Hematopoietic multipotent progenitor cell treated with erythropoietin and hydrocortisone succinate and interleukin-3 and kit ligand, for 8 days (in vitro differentiated cells): ENCODE measurements around the gene HOXC13.

Experiments
- DNase-seq: peaks from one replicate; pipeline ENCODE4 v3.0.0-alpha.2; 2015

HOXC13 gene, protein sequence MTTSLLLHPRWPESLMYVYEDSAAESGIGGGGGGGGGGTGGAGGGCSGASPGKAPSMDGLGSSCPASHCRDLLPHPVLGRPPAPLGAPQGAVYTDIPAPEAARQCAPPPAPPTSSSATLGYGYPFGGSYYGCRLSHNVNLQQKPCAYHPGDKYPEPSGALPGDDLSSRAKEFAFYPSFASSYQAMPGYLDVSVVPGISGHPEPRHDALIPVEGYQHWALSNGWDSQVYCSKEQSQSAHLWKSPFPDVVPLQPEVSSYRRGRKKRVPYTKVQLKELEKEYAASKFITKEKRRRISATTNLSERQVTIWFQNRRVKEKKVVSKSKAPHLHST

DNA sequence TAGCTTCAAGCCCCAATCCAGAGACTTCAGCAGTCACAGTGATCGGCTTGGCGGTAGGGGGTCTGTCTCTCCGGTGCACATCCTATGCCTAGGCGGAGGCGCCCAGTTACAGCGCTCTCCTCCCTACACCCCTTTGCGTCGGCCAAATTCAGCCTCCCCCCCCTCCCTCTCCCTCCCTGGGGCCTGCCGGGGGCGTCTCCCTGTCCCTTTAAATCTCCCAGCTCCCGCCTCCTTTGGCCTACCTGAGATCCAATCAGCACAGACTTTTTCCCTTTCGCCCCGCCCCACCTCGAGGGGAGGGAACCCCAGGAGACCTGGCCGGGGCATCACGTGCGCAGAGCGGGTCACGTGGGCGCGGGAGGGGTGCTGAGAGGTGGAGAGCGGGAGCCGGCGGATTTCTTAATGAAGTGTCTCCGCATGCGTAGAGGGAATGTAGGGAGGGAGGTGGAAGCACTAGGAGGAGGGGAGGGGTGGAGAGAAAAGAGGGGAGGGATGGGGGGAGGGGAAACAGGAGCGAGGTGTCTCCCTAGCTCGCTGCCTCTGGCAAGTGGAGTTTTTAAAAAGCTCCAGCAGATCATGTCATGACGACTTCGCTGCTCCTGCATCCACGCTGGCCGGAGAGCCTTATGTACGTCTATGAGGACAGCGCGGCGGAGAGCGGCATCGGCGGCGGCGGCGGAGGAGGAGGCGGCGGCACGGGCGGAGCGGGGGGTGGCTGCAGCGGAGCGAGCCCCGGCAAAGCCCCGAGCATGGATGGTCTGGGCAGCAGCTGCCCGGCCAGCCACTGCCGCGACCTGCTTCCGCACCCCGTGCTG lies at the start of gene HOXC13:
TSS of gene HOXC13 (plus strand) at position 506 of the 815 bp plus-strand sequence. CDS start at position 582, 76 bp downstream.
- peak; percentile 45 for DNase-seq

DNA sequence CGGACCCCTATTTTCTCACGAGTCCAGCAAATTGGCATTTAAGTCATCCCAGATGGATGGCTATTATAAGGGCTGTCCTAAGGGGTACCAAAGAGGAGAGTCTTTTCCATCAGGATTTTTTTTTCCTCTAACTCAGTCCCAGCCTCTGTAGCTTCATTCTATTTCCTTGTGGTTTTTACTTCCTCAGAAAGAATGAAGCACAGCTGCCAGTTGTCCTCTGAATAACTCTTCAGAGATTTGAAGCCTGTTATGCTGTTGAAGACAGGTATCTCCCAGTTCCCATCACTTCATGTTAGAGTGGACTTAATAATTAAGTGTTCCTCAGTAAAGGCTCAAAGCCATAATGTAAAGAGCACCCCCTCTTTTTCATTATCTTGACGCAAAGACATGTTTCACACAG lies 48.5 kb upstream of the HOXC13 start:
- DNase-seq: no peak

DNA sequence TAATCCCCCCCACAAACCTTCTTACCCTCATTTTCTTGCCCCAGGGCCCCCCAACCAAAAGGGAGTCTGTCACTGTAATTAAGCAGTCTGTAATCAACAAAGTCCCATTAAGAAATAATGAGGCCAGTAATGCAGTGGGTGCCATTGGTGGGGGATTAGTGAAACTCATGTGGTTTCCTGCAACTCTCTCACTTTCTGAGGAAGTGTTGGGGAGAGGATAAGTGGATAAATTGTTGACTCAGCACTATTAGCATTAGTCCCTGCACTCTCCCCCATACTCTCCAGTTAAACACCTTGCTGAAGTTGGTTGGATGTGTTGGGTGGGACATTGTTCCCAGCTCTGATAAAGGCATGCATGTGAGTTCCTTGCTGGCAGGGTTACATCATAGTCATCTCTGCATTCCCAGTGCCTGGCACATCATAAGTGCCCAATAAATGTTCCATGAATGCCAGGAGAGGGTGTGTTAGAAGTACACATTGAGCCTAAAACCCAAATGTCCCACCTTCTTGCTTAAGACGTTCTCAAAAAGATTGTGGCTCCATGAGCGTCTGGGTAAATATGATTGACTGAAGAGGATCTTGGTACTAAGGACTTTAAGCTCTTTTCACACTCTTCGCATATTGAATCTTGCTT lies 45.8 kb upstream of the HOXC13 start:
- no peak for DNase-seq

DNA sequence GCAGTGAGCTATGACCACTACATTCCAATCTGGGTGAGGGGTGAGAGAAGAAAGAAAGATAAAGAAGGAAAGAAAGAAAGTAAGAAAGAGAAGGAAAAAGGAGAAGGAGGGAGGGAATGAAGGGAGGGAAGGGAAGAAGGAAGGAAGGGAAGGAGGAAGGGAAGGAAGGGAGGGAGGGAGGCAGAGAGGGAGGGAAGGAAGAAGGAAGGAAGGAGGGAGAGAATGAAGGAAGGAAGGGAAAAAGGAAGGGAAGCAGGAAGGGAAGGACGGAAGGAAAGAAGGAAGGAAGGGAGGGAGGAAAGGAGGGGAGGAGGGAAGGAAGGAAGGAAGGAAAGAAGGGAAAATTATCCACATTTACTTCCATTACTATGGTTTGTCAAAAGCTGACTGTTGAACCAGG lies 39.4 kb upstream of the HOXC13 start:
- DNase-seq: no peak

DNA sequence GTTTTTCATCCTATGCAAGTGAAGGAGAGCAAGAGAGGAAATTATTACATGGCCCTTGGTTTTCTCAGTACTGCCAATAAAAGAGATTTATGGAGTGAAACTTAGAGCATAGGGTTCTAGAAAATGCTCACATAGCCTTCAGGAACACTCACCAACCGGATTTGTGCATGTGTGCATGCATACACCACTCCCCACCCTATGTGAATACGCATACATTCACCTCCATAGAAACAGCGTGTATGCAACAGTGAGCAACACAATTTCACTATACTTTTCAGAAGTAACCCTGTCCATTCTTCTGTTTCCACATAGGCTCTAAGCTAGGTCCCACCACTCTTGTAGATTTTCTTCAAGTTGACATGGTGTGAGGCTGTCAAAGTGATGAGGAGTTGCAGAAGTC lies 31.5 kb upstream of the HOXC13 start:
- no peak for DNase-seq

DNA sequence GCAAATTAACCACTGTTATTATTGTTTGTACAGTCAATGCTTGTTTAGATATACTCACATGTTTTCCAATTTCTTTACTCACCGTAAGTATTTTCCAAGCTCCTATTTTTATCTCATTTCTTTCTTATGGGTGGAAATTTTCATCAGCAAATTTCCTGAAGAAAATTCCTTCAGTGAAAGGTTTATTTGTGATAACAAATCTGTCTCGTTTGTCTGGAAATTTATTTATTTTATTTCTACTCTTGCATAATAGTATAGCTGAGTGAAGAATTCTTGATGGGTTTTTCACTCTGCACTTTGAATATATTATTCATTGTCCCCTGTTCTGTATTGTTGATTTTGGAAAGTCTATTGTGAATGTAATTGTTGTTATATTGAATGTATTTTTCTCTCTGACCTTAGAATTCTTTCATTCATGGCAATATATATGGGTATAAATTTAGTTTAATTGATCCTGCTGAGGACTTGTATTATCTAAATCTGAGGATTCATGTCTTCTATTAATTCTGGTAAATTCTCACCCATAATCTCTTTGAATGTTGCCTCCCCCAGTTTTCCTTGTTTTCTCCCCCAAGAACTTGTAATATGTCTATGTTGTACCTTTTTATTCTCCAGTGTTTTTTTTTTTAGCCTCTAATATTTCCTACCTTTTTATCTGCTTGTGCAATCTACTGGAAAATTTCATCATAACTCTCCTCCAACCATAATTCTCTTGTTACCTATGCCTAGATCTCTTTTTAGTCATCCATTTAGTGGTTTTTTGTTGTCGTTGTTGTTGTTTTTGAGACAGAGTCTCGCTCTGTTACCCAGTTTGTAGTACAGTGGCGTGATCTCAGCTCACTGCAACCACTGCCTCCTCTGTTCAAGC lies 21.6 kb upstream of the HOXC13 start:
- no peak for DNase-seq

DNA sequence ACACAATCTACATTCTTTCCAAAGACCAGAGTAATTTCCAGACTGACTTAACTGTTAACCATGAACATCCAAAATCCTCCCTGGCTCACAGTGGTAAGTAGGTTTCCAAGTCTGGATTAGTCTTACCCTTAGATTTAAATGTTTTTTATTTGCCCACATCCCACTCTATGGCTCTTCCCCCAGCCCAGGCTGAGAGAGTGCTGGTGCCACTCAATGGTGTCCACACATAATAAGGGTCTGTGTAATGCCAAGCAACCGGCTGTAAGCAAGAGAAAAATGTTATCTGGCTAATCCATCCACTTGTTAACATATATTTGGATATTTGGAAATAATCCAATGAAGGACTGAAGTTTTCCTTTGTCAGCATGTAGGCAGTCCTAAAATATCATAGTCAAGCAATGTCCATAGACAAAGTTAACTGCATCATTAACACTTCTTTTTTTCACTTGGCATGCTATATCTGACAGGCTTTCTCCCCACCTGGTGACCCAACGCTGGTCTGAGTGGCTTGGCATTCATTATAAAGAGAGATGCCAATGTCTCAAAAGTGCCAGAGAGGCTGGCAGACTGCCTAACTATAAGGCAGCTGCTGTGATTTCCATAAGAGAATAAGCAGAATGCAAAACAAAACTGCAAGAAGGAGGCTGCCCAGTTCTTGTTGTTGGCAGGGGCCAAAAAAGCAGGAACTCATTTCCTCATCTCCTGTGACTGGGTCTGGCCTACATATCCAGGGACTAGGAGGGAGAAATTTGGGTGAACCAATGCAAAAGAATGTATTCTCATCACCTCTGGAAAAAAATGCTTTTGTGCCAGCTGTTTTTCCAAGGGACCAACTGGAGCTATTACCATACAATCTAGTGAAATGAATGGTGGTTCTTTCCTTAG lies 13.9 kb upstream of the HOXC13 start:
- DNase-seq: no peak

DNA sequence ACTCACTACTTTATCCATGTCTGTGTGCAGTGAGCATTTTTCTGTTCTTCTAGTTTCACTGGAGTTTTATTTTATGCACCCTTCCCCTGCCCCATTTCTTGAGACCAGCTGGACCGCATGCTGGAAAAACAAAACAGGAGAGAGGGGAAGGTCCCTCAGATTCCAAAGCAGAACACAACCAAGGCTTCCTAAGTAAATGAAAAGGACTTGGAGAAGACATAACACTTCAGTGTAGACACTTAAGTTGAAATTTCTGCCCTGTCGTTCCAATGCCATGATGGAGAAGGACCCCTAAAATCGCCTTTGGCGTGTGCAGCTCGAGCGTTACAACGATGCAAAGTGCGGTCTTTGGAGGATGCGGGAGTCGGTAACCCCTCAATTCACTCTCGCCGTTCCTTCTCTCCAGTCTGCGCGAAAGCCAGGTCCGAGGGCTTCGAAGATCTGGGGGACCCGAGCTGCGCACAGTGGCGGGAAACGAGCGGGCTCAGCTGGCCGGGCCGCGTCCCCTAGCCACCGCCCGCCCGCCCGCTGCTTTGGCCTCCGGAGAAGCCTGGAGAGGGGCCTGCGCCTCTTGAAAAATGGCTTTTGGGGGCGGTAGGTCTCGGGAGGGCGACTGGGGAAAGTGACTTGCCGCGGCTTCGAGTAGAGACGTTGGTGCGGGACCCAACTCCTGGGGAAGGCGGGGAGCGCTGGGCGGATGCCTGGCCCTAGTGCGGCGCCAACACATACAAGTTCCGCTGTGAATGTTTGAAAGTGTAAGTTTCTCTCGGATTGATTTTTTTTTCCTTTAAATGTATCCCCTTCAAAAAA lies 11.2 kb upstream of the HOXC13 start:
- no peak for DNase-seq

DNA sequence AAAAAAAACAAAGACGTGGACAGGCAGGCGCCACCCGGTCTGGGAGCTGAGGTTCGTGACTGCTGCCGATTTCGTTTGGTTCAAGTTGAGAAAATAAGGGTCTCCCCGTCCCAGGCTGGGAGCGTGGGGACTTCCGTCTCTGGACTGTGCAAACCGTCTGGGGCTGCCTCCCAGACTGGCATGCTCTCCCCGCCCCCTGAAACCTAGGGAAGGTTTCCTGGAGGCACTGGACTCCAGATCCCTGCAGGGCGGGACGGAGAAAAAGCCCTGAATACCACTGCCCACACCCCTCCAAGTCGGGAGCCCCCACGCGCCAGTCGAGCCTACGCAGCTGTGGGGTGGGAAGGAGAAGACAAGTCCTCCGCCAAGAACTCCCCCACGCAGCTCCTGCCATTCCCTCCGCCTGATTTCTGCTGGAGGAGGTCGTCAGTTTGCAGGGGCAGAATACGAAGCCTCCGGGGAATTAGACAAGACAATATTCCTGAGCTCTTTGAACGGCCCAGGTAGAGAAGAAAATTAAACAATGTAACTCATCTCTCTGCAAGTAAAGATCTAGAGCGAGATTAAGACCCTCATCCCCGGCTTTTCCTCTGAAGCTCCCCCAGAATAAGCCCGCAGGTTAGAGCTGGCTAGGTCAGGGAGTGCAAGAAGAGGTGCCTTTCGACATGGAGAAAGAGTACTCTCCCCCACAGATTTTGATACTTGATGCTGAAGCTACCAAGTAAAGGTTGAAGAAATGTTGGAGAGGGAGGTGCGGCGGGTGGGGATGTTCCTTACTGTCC lies 10.4 kb upstream of the HOXC13 start:
- no peak for DNase-seq

DNA sequence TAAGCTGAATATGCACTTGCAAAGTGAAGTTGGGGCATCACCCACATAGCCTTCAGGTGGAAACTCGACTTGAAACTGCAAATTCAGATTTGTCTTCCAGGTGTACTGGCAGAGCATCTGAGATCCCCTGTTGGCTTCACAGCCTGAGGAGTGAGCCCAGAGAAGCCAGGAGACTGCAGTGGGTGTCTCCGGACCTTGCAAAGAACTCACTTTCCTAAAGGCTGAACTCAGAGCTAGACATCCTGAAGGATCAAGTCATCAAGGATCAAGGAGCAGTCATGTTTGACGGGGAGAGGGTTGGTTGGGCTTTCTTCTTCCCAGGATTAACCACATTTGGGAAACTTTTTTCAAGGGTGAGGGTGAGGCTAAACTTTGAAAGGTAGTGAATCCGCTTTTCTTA lies 9.1 kb upstream of the HOXC13 start:
- DNase-seq: no peak

DNA sequence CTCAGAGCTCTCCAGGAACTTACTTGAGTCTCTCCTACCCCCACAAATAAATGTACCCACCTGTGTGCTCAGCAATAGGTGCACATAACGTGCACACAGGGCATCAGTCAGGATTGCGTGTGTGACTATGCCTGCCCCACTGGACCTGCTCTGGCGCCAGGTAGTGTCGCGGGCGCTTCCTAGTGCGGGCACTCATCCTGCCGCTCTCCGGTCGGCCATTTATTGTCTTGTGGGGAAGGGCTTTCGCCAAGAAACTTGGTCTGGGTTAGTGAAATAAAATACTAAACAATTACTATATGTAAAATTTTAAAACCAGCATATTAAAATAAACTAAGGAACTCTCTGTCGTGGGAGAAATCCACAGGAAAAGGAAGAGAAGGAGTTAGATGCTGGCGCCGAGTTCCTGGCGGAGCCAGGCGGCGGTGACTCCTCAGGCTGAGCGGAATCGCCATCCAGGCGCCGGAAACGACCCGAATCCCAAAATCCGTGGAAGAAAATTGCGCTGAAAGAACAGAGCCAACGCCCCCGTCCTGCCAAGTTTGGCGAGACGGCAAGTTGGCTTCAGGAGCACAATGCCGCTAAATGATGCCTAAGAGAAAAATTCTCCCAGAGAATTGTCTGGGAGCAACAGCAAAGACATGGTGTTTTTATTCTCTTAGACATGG lies 7.9 kb upstream of the HOXC13 start:
- no peak for DNase-seq

DNA sequence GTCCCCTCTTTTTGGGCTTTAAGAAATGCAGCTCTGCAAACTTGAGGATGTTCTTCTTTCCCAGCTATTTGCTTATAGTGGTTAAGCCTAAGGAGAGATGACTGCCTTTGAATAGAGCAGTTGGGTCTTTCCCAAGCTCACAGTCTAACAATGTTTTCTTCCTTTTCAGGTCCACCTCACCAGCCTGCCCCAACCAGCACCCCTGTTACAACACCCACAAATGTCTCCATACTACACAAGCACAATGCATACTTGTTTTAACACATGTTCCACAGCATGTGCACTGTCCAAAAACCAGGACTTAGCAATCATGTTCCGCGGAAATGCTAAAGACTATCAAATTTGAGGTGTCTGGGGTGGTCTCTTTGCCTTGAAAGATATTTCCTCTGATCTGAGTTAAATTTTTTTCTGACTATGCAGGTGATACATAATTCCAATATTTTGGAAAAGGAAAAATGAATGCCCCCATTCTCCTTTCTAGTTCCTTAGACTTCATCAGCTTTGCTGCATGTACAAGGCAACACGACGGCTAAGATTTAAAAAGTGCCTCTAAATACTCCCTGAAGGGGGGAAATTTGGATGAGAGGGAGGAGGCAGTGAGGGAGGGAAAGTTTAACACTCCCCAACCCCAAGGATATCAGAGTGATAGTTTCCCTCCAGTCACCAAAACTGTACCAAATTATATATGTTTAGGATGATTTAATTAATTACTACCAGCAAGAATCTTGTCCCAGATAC lies 6.6 kb upstream of the HOXC13 start:
- no peak for DNase-seq

DNA sequence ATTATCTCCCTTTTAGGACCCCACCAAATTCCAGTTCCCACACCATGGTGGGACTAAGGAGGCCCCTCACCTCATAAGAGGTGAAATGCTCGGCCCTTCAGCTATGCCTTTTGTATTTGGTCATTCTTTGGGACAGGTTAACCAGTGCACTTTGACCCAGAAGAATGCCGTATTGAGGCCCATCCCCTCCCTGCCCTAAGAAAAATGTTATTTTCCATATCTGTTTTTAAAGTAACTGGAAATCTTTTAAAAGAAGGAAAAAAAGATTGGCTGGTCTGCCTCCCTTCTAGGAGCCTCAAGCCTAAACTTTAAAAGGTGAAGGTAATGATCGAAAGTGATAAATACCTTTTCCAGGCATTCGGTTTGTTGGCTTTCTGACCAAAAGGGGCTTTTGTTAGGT lies 5.7 kb upstream of the HOXC13 start:
- DNase-seq: no peak

DNA sequence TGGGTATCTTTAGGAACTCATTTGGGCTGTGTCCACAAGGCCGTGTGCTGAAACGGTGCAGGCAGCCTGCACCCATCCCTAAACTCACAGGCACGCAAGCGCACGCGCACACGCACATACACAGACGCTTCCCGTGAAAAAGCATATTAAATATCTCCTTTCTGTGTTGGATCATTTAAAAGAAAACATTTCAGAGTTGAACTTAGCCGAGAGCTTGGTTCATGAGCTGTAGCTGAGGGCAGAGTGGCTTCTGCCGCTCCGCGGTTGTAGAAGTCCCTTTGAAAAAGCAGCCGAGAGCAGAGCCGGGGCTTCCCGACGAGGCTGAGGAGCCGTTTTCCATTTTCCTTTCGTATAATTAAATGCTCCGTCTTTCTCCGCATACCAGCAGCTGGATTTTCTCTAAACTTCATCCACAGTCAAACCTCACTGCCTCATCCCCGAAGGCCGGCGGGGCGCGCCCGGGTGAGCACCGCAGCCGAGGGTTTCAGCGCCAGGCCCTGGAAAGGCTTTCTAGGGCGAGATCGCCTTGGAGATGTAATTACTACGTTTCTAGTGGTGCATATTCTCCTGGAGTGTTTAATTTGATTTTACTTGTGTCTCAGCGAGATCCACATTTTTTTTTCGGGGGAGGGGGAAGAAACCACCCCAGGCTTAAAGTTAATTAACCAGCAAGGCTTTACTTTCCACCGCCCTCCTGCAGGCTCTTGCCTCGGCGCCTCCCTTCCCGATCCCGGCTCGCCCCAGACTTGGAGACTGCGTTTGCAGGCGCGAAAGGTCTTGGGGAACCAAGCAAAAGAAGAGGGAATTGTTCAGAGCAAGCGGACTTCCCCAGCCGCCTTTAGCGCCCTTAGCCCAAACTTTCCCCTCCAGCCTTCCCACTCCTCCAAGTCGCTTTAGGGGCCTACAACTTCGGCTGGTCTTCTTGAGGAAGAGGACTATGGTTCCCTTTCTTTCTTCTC lies 3.0 kb upstream of the HOXC13 start:
- no peak for DNase-seq

DNA sequence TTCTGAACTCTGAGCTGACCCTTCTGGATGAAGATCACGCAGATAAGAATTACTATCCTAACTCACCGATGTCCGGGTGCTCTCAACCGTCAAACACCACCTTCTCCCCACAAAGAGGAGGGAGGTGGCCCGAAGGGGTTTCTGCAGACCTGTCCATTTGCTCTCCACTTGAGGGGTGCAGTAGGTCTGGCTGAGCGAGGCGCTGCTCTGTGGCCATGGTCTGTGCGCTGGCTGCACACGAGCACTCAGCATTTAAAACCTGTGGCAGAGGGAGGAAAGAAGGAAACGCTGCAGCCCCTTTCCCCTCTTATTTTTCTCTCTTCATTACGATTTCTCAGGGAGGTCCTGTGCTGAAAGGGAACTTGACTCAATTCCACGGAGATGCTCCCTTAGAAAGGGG lies 1.5 kb upstream of the HOXC13 start:
- DNase-seq: no peak

DNA sequence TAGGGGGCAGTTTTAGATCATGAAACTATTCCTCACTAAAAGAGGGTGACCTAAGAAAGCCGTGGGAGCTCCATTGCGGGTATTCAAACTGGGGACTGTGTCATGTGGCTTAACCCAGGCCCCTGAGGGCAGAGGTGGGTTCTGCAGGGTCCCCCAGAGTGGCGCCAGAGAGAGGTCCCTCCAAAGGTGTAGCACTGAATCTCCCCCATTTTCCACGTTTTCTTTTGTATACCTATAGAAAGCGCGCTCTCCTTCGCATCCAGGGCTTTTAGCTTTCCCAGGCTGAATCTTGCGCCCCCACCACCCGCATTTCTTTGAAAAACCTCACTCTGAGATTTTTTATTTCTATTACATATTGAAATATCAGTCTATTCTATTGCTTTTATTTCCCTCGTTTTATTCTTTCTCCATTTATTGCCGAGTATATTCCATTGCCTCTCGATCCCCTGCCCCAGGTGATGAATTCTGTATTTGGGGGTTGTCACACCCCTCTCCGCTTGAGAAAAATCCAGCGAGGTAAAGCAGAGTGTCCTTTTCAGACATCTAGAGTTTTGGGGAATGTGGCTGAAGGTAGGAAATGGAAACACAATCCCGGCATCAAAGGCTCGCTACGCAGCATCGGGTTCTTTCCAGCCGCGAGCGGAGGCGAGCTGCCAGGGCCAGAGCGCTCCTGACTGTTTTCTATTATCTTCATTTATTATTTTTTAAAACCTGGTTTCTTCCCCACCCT lies 870 bp upstream of the HOXC13 start:
- no peak for DNase-seq
